Measurements from ENCODE around the gene RNU5D-1.

DNA sequence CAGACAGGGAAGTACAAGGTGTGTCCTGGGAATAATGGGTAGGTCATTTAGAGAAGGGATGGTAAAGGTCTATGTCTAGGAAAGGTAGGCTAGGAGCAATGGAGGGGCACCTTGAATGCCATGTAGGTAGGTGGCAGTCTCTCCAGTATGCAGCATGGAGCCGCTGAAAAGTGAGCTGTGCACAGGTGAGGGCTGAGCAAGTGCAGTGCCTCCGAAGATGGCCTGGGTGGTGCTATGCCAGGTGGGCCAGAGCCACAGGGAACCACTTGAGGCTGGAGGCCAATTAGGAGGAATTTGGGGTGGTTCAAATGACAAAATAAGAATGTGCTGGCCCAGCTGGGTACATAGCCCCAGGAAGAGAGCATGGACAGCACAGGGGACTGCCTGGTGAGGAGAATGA is 25.0 kb downstream of the RNU5D-1 start:
- TF ChIP-seq POLR2AphosphoS5 (IDR thresholded peaks at IDR 0.05; ENCODE audit: low read depth, low read length) (no peak), POLR2A (IDR thresholded peaks at IDR 0.05; ENCODE audit: low read depth, low read length) (no peak)
